Activated CD4-positive, alpha-beta T cell treated with anti-CD3 and anti-CD28 coated beads, Interleukin-2, amount 50 U/mL, for 24 hours (primary cell): ENCODE measurements around the gene CCT8L2.
"Not testable (repeated sequence)": the region's sequence is repeated elsewhere in the genome, so short reads cannot be mapped to it uniquely, and the experiment has no call there.

Experiments
- DNase-seq, 2 donors: peaks; one replicate each; pipeline ENCODE4 v3.0.0-alpha.2; 2020; ENCODE audit warnings: low read depth in 1 of 2, low spot score in 1 of 2

The CCT8L2 gene

GRCh38 chr22:16559056-16559955 is 33.3 kb downstream of the CCT8L2 start:
- no peak for DNase-seq

GRCh38 chr22:16558376-16558945 is 34.1 kb downstream of the CCT8L2 start:
- not testable (repeated sequence) for DNase-seq

GRCh38 chr22:16557511-16557910 is 35.1 kb downstream of the CCT8L2 start:
- not testable (repeated sequence) for DNase-seq

- not testable (repeated sequence) for DNase-seq
Measured at GRCh38 chr22:16555077-16555994, 37.3 kb downstream of the CCT8L2 start.

GRCh38 chr22:16543310-16543709 is 49.3 kb downstream of the CCT8L2 start:
- DNase-seq, result not testable (repeated sequence)
